HepG2 (cell line): ENCODE data around the gene CFAP92.

Experiments used
- ERF ChIP-seq: IDR thresholded peaks from 2 replicates; pipeline ENCODE4 v1.6.1; 2018; ENCODE audit warnings: missing biosample characterization, missing genetic modification reagents
- NFIB ChIP-seq: sonication (generic); formaldehyde crosslinking; IDR thresholded peaks from 2 replicates; pipeline ENCODE4 v1.9.0; 2021; ENCODE audit warnings: missing genetic modification reagents, mild to moderate bottlenecking, borderline replicate concordance
- PHB2 ChIP-seq: fragments of 450-650 bp; IDR thresholded peaks from 2 replicates; pipeline ENCODE4 v1.6.1; 2018; ENCODE audit not compliant: partially characterized antibody
- POLR2A ChIP-seq, 2 experiments: IDR thresholded peaks; 2 replicates each; pipeline ENCODE4 v1.6.1; 2011; ENCODE audit warnings: low read depth in 2 of 2, low read length in 2 of 2, mild to moderate bottlenecking in 1 of 2, moderate library complexity in 1 of 2; ENCODE audit not compliant: insufficient read depth in 1 of 2
- RELA ChIP-seq: sonication (generic); formaldehyde crosslinking; IDR thresholded peaks from 2 replicates; pipeline ENCODE4 v1.4.0; 2020; ENCODE audit warnings: missing genetic modification reagents
- U2AF1 ChIP-seq: fragments of 200-400 bp; formaldehyde crosslinking; optimal IDR thresholded peaks from 2 replicates; pipeline ENCODE3; 2017; ENCODE audit warnings: mild to moderate bottlenecking, low read depth, low read length
- ZBTB40 ChIP-seq, 2 experiments: fragments of 450-650 bp in 1 of 2; sonication (generic) in 1 of 2; formaldehyde crosslinking in 1 of 2; IDR thresholded peaks; 2 replicates each; pipeline versions ENCODE4 v1.6.1 to v1.8.0; 2016 to 2022; ENCODE audit warnings: antibody characterized with exemption in 1 of 2, mild to moderate bottlenecking in 1 of 2, missing genetic modification reagents in 1 of 2
- ZNF263 ChIP-seq: sonication (generic); formaldehyde crosslinking; IDR thresholded peaks from 2 replicates; pipeline ENCODE4 v1.4.0; 2020; ENCODE audit warnings: missing genetic modification reagents
- ZNF318 ChIP-seq: sonication (generic); formaldehyde crosslinking; IDR thresholded peaks from 2 replicates; pipeline ENCODE4 v1.4.0; 2020; ENCODE audit warnings: mild to moderate bottlenecking, missing genetic modification reagents
- ZNF768 ChIP-seq: sonication (generic); formaldehyde crosslinking; IDR thresholded peaks from 2 replicates; pipeline ENCODE4 v1.4.0; 2020; ENCODE audit warnings: missing genetic modification reagents
- ZSCAN9 ChIP-seq: IDR thresholded peaks from 2 replicates; pipeline ENCODE4 v1.6.1; 2016; ENCODE audit warnings: borderline replicate concordance

- TF ChIP-seq POLR2A (IDR thresholded peaks at IDR 0.05; ENCODE audit: insufficient read depth in 1 of 2, low read depth in 2 of 2, low read length in 2 of 2) (no peak), ZBTB40 (IDR thresholded peaks at IDR 0.05) (no peak), ZBTB40 (CRISPR knock-in tag; IDR thresholded peaks at IDR 0.05) (no peak), ZNF263 (CRISPR knock-in tag) (no peak), ZSCAN9 (CRISPR knock-in tag) (no peak), PHB2 (no peak), ERF (CRISPR knock-in tag) (no peak), RELA (no peak), U2AF1 (no peak), ZNF768 (CRISPR knock-in tag) (no peak), ZNF318 (CRISPR knock-in tag) (no peak), NFIB (CRISPR knock-in tag) (no peak)
Measured at GRCh38 chr3:129002573-129003569, 9.0 kb upstream of the CFAP92 start.
